Renal cortex interstitium (tissue), 15 donors: Measurements from ENCODE around the gene OR6B1. TPM values are rescaled to one million over a fixed set of nuclear protein-coding genes. Genes with fewer than 3 reads are reported as not detected.

Experiments used
- DNase-seq, 11 donors: peaks; one replicate each; pipeline ENCODE4 v3.0.0-alpha.2; 2013; ENCODE audit warnings: low read depth in 9 of 11, low spot score in 4 of 11; ENCODE audit errors: extremely low read depth in 1 of 11
- long read RNA-seq, 16 experiments: transcript quantifications; one replicate each; lab custom pipeline, GENCODE V29; 2026
- polyA plus RNA-seq, 3 donors: library from polyadenylated mRNA; unstranded; fragments of 120-200 nt; gene quantifications; one replicate each; pipeline ENCODE4 v1.2.1, GENCODE V29; 2013; ENCODE audit not compliant: insufficient read length in 3 of 3

OR6B1 gene
- under 1 TPM in 1 of 3 donors, not detected in 2; 0.03 TPM for polyA plus RNA-seq
- long read RNA-seq, donor 1, result 0 reads
- long read RNA-seq, donor 2, result 0 reads
- long read RNA-seq, donor 3, result 0 reads
- long read RNA-seq, donor 4, result 0 reads
- long read RNA-seq, donor 5, result 0 reads
- long read RNA-seq, donor 6, result 0 reads
- long read RNA-seq, donor 7, result 0 reads
- long read RNA-seq, donor 8, result 0 reads
- long read RNA-seq, donor 9, result 0 reads
- long read RNA-seq, donor 10, result 0 reads
- long read RNA-seq, donor 11, result 0 reads
- long read RNA-seq, donor 12, result 0 reads
- long read RNA-seq, donor 13, result 0 reads
- long read RNA-seq, donor 14, result 0 reads
- long read RNA-seq, donor 15, result 0 reads
- long read RNA-seq, donor 16, result 0 reads

GRCh38 chr7:144000020-144000419 is at the start of gene OR6B1:
OR6B1 (plus strand) TSS chr7:144000320; CDS start chr7:144003997, 3,677 bp downstream.
- no peak for DNase-seq

GRCh38 chr7:143953421-143953820 is 46.7 kb upstream of the OR6B1 start:
- no peak for DNase-seq

- DNase-seq, result no peak
Observed at GRCh38 chr7:143954135-143954534, 46.0 kb upstream of the OR6B1 start.

- DNase-seq, result no peak
Observed at GRCh38 chr7:143954544-143954943, 45.6 kb upstream of the OR6B1 start, which contains the start of gene OR2F1. OR2F1 (plus strand) TSS chr7:143954844; CDS start chr7:143959971, 5,127 bp downstream.

GRCh38 chr7:143958781-143959180 is 41.3 kb upstream of the OR6B1 start:
- DNase-seq, result no peak

- no peak for DNase-seq
Observed at GRCh38 chr7:143960813-143961610, 39.1 kb upstream of the OR6B1 start.

- DNase-seq, result no peak
Observed at GRCh38 chr7:143965280-143965679, 34.8 kb upstream of the OR6B1 start.

GRCh38 chr7:143967398-143967797 is 32.7 kb upstream of the OR6B1 start:
- DNase-seq, result no peak

- DNase-seq, result no peak
Observed at GRCh38 chr7:143973870-143974416, 26.2 kb upstream of the OR6B1 start.

GRCh38 chr7:143974459-143974858 is 25.7 kb upstream of the OR6B1 start:
- no peak for DNase-seq

- DNase-seq, result no peak
Observed at GRCh38 chr7:143975617-143976016, 24.5 kb upstream of the OR6B1 start.

GRCh38 chr7:143978585-143978984 is 21.5 kb upstream of the OR6B1 start:
- no peak for DNase-seq

GRCh38 chr7:143979359-143979758 is 20.8 kb upstream of the OR6B1 start:
- no peak for DNase-seq

GRCh38 chr7:143979998-143980397 is 20.1 kb upstream of the OR6B1 start:
- DNase-seq, result no peak

- DNase-seq, result no peak
Observed at GRCh38 chr7:143980746-143981510, 19.2 kb upstream of the OR6B1 start.

GRCh38 chr7:143983960-143984359 is 16.2 kb upstream of the OR6B1 start:
- DNase-seq, result no peak

GRCh38 chr7:143987513-143987912 is 12.6 kb upstream of the OR6B1 start:
- DNase-seq, result no peak

GRCh38 chr7:143988976-143989745 is 11.0 kb upstream of the OR6B1 start:
- DNase-seq, result no peak

GRCh38 chr7:143992670-143993069 is 7.5 kb upstream of the OR6B1 start:
- no peak for DNase-seq
